ENCODE data around the gene RHOA. TPM values are rescaled to one million over a fixed set of nuclear protein-coding genes. Genes with fewer than 3 reads are reported as not detected.
A peak's percentile ranks its signal among the peaks of the same experiment; 100 is the strongest.
"Not testable (repeated sequence)": the region's sequence is repeated elsewhere in the genome, so short reads cannot be mapped to it uniquely, and the experiment has no call there.

Gene RHOA
- total RNA-seq, 1 experiment from 2014 or later: 278 TPM

DNA sequence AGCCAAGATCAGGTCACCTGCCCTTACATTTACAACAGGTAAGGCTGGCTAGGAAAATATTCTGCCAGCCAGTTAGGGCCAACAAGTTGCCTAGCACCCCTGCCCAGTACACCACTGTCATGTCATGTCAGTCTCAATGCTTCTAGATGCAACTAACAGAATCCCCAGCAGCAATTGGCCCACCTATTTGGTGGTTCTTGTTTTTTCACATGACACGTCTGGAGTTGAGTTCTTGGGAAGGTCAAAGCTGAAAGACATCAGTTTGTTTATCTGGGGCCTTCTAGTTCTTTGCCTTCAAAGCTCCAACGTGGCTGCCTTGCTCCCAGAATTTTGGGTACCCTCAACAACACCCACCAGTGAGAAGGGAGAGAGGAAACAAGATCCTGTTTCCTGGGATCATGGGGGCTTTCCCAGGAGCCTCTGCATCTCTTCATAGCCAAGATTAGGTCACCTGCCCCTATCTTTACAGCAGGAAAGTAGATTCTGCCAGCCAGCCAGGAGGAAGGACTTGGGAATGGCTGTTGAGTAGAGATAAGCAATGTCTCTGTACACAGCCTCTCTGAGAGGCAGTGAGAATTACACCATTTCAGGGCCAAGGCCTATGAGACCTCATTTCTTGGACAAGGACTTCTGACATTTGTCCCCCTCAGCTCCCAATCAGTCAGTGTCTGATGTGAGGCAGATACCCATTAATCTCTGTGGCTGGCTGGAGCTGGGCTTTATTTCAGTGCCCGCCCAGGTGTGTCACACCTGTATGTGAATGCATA, 62.2 kb downstream of the RHOA start:
- H3K79me2 ChIP-seq (ENCODE audit: low read length): no peaks in the 10 kb centered on the region
- DNase-seq (no peak), ATAC-seq (no peak)
- peaks cover 45% of the 10 kb centered on the region for H3K4me1 ChIP-seq (ENCODE audit: insufficient read depth, low read length)
- no peaks in the 10 kb centered on the region for H4K20me1 ChIP-seq (ENCODE audit: low read length)
- peaks cover 15% of the 10 kb centered on the region for H3F3A ChIP-seq (ENCODE audit: low read length, unreplicated experiment)
- H3K4me2 ChIP-seq (ENCODE audit: low read length): no peak overlapping the region
- H3K27me3 ChIP-seq (ENCODE audit: low read length): no peaks in the 10 kb centered on the region
- no peak overlapping the region for H2AFZ ChIP-seq (ENCODE audit: low read length)
- H3K4me3 ChIP-seq (ENCODE audit: low read length): no peak overlapping the region
- BruUV-seq (replicated peaks): no TSS peak
- intact Hi-C loops (cut with micrococcal nuclease): no loop called here
- TF ChIP-seq EZH2phosphoT487 (IDR thresholded peaks at IDR 0.05; ENCODE audit: borderline replicate concordance, low read length) (no peak), EZH2 (IDR thresholded peaks at IDR 0.05; ENCODE audit: low read length, unreplicated experiment) (no peak)
- TF ChIP-seq, protein P1, sequence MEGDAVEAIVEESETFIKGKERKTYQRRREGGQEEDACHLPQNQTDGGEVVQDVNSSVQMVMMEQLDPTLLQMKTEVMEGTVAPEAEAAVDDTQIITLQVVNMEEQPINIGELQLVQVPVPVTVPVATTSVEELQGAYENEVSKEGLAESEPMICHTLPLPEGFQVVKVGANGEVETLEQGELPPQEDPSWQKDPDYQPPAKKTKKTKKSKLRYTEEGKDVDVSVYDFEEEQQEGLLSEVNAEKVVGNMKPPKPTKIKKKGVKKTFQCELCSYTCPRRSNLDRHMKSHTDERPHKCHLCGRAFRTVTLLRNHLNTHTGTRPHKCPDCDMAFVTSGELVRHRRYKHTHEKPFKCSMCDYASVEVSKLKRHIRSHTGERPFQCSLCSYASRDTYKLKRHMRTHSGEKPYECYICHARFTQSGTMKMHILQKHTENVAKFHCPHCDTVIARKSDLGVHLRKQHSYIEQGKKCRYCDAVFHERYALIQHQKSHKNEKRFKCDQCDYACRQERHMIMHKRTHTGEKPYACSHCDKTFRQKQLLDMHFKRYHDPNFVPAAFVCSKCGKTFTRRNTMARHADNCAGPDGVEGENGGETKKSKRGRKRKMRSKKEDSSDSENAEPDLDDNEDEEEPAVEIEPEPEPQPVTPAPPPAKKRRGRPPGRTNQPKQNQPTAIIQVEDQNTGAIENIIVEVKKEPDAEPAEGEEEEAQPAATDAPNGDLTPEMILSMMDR (conservative IDR thresholded peaks at IDR 0.05; ENCODE audit: low read depth, low read length): no peak
- no peaks in the 10 kb centered on the region for H3K36me3 ChIP-seq (ENCODE audit: low read depth, low read length)
- CTCF ChIA-PET: no interaction called here
- H3K9me3 ChIP-seq (ENCODE audit: low read length): no peaks in the 10 kb centered on the region
- H3K27ac ChIP-seq (ENCODE audit: low read length): no peak overlapping the region
- H3K9ac ChIP-seq (ENCODE audit: low read length): no peak overlapping the region
- POLR2A ChIA-PET (ENCODE audit: unreplicated experiment): no interaction called here
- no peaks in the 10 kb centered on the region for H3K9me2 ChIP-seq (replicated peaks; ENCODE audit: low read length)

DNA sequence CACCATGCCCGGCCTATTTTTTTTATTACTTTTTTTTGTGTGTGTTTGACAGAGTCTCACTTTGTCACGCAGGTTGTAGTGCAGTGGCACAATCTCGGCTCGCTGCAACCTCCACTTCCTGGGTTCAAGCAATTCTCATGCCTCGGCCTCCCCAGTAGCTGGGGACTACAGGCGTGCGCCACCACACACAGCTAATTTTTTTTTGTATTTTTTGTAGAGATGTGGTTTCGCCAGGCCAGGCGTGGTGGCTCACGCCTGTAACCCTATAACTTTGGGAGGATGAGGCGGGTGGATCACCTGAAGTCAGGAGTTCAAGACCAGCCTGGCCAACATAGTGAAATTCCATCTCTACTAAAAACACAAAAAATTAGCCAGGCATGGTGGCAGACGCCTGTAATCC, 63.4 kb downstream of the RHOA start:
- H2AFZ ChIP-seq (ENCODE audit: low read length); H3K36me3 ChIP-seq (ENCODE audit: low read depth, low read length); H3K9me2 ChIP-seq (replicated peaks; ENCODE audit: low read length); H3K9ac ChIP-seq (ENCODE audit: low read length); intact Hi-C loops (cut with micrococcal nuclease); H3K4me2 ChIP-seq (ENCODE audit: low read length); BruUV-seq (replicated peaks); POLR2A ChIA-PET (ENCODE audit: unreplicated experiment); H3K27ac ChIP-seq (ENCODE audit: low read length); H3K27me3 ChIP-seq (ENCODE audit: low read length); DNase-seq; H3K4me3 ChIP-seq (ENCODE audit: low read length); H3K9me3 ChIP-seq (ENCODE audit: low read length); H4K20me1 ChIP-seq (ENCODE audit: low read length); H3K79me2 ChIP-seq (ENCODE audit: low read length); ATAC-seq; CTCF ChIA-PET: not testable (repeated sequence)
- peaks cover 45% of the 10 kb centered on the region for H3K4me1 ChIP-seq (ENCODE audit: insufficient read depth, low read length)
- peaks cover 15% of the 10 kb centered on the region for H3F3A ChIP-seq (ENCODE audit: low read length, unreplicated experiment)

DNA sequence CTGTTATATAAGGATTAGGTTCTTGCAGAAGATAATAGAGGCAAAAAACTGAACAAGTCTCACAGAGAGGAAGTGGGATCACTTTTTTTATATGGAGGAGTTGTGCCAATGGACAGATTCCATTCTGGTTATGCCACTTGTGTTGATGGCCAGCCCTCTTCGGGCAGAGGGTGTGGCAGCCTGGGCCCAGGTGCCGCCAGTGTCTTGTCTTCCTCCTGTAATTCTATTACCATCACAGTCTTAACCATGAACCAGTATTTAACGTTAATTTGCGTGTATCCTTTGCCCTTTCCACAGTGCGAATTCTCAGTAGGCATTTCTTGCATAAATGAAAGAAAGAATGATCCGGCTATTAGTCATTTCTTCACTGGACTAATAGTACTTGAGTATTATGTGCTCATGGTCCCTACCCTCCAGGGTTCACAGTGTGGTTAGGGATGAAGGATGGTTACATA, 65.0 kb downstream of the RHOA start:
- H3K9ac ChIP-seq (ENCODE audit: low read length): no peak overlapping the region
- H3K4me2 ChIP-seq (ENCODE audit: low read length): peak overlapping the region; percentile 82
- H2AFZ ChIP-seq (ENCODE audit: low read length): peak overlapping the region; percentile 68
- H3K9me3 ChIP-seq (ENCODE audit: low read length): no peaks in the 10 kb centered on the region
- no peaks in the 10 kb centered on the region for H3K79me2 ChIP-seq (ENCODE audit: low read length)
- DNase-seq (peak; percentile 83), ATAC-seq (peak; percentile 72)
- peaks cover 35% of the 10 kb centered on the region for H3K4me1 ChIP-seq (ENCODE audit: insufficient read depth, low read length)
- H3K27ac ChIP-seq (ENCODE audit: low read length): peak overlapping the region; percentile 63
- intact Hi-C loops (cut with micrococcal nuclease): loop anchor here (2.0 kb wide), 1 partner anchor 66 kb away; the partner anchor contains the start of gene TCTA
- ChIA-PET CTCF (no interaction called here), POLR2A (ENCODE audit: unreplicated experiment) (no interaction called here)
- H4K20me1 ChIP-seq (ENCODE audit: low read length): no peaks in the 10 kb centered on the region
- H3F3A ChIP-seq (ENCODE audit: low read length, unreplicated experiment): peaks cover 10% of the 10 kb centered on the region
- peak overlapping the region; percentile 42; the same call in 1 of the 2 replicates for H3K4me3 ChIP-seq (ENCODE audit: low read length)
- no peaks in the 10 kb centered on the region for H3K36me3 ChIP-seq (ENCODE audit: low read depth, low read length)
- TF ChIP-seq EZH2 (IDR thresholded peaks at IDR 0.05; ENCODE audit: low read length, unreplicated experiment) (no peak), EZH2phosphoT487 (IDR thresholded peaks at IDR 0.05; ENCODE audit: borderline replicate concordance, low read length) (no peak)
- TF ChIP-seq, protein P1 (conservative IDR thresholded peaks at IDR 0.05; ENCODE audit: low read depth, low read length): no peak
- no peaks in the 10 kb centered on the region for H3K9me2 ChIP-seq (replicated peaks; ENCODE audit: low read length)
- no peaks in the 10 kb centered on the region for H3K27me3 ChIP-seq (ENCODE audit: low read length)
- no TSS peak for BruUV-seq (replicated peaks)

Measured in PC-3 (cell line).